GM20000 (cell line): ENCODE results near the gene RPS3A.
A peak's percentile ranks its signal among the peaks of the same experiment; 100 is the strongest.
"Not testable (repeated sequence)": the region's sequence is repeated elsewhere in the genome, so short reads cannot be mapped to it uniquely, and the experiment has no call there.

Experiments
- DNase-seq: peaks from one replicate; pipeline ENCODE4 v3.0.0; 2012; ENCODE audit warnings: low spot score
- CTCF ChIP-seq: IDR thresholded peaks from 2 replicates; pipeline ENCODE4 v1.5.1; 2012; ENCODE audit warnings: mild to moderate bottlenecking, control low read depth; ENCODE audit errors: extremely low read depth, missing control alignments

RPS3A gene

GRCh38 chr4:151099229-151099975, at the start of gene RPS3A:
RPS3A (plus strand) TSS chr4:151099628; CDS start chr4:151099653, 25 bp downstream.
- peak; percentile 97 for TF ChIP-seq CTCF
- DNase-seq = peak; percentile 88

- DNase-seq = no peak
- no peak for TF ChIP-seq CTCF
Measured at GRCh38 chr4:151052785-151053184, 46.6 kb upstream of the RPS3A start.

GRCh38 chr4:151055539-151055938, 43.9 kb upstream of the RPS3A start:
- TF ChIP-seq CTCF = no peak
- no peak for DNase-seq

GRCh38 chr4:151063143-151063542, 36.3 kb upstream of the RPS3A start:
- not testable (repeated sequence) for DNase-seq

DNA sequence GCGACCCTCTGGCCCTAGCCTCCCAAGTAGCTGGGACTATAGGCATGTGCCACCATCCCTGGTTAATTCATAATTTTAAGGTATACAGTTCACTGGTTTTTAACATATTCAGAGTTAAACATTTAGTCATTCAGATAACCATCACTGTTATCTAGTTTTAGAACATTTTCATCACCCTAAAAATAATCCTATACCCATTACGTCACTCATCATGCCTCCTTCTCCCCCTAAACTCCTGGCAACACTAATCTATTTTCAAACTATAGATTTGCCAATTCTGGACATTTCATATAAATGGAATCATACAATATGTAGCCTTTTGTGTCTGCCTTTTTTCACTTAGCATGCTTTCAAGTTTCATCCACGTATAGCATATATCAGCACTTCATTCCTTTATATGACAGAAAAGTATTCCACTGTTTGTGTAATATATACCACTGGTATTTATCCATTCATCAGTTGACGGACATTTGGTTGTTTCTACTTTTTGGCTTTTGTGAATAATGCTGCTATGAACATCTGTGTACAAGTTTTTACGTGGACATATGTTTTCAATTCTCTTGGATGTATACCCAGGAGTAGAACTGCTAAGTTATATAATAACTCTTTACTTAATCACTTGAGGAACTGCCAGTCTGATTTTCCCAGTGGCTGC, 32.0 kb upstream of the RPS3A start:
- TF ChIP-seq CTCF = no peak
- DNase-seq = no peak

GRCh38 chr4:151074416-151074916, 25.0 kb upstream of the RPS3A start:
- no peak for TF ChIP-seq CTCF

DNA sequence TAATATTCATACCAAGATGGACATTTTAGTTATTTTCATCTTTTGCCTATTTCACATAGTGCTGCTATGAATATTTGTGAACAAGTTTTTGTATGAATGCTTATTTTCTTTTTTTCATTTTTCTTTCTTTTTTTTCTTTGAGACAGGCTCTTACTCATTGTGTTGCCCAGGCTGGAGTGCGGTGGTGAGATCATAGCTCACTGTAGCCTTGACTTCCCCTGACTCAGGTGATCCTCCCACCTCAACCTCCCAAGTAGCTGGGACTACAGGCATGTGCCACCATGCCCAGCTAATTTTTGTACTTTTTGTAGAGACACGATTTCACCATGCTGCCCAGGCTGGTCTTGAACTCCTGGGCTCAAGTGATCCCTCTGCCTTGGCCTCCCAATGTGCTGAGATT, 21.4 kb upstream of the RPS3A start:
- not testable (repeated sequence) for DNase-seq

More at GRCh38 chr4:151074416-151074916, 25.0 kb upstream of the RPS3A start:
- DNase-seq = no peak

GRCh38 chr4:151087467-151087866, 12.0 kb upstream of the RPS3A start:
- no peak for TF ChIP-seq CTCF
- no peak for DNase-seq
